ENCODE measurements around the gene PILRB. TPM values are rescaled to one million over a fixed set of nuclear protein-coding genes. Genes with fewer than 3 reads are reported as not detected.
"Not testable (repeated sequence)": the region's sequence is repeated elsewhere in the genome, so short reads cannot be mapped to it uniquely, and the experiment has no call there.

PILRB gene
- total RNA-seq, 2 experiments from 2014 or later = 56.4 to 67.6 TPM

DNA sequence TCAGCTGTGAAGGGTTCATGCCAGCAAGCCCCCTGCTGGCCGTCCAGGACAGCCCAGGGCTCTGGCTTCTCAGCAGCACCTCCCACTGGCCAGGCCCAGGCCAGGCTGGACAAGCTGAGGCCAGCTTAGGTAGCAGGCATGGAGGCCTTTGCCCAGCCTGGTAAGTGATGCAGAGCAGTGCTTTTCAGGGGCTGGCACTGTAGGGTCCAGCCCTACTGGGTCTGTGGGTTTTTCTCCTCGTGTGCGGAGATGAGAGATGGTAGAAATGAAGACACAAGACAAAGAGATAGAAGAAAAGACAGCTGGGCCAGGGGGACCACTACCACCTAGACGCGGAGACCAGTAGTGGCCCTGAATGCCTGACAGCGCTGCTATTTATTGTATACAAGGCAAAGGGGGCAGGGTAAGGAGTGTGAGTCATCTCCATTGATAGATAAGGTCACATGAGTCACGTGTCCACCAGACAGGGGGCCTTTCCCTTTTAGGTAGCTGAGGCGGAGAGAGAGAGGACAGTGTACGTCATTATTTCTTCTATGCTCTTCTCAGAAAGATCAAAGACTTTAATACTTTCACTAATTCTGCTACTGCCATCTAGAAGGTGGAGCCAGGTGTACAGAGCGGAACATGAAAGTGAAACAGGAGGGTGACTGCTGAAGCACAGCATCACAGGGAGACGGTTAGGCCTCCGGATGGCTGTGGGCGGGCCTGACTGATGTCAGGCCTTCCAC, 13.2 kb upstream of the PILRB start:
- POLR2A ChIA-PET = interaction anchor here (0.7 to 1.0 kb wide), 3 partner anchors 10 to 210 kb away, joined by 3 to 4 read pairs (median 3); no protein-coding TSS in a partner anchor

DNA sequence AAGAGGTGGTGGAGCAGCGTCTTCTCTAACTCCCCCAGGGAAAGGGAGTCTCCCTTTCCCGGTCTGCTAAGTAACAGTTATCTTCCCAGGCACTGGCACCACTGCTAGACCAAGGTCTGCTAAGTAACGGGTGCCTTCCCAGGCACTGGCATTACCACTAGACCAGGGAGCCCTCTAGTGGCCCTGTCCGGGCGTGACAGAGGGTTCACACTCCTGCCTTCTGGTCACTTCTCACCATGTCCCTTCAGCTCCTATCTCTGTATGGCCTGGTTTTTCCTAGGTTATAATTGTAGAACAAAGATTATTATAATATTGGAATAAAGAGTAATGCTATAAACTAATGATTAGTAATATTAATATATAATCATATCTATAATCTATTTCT, 12.6 kb upstream of the PILRB start:
- peaks cover 16% of the 10 kb centered on the region for H3K4me1 ChIP-seq (ENCODE audit: insufficient read depth, low read length)
- H3K9me3 ChIP-seq (ENCODE audit: control insufficient read depth in 1 of 2, insufficient read depth in 1 of 2, low read length in 2 of 2); H3K9me3 Mint-ChIP-seq; H3K27me3 Mint-ChIP-seq; H3K27me3 ChIP-seq (ENCODE audit: control insufficient read depth in 1 of 2, insufficient read depth in 2 of 2, low read length in 2 of 2): not testable (repeated sequence)
- intact Hi-C loops (cut with DNase I, micrococcal nuclease) = loop anchor here in 1 of 2 experiments (5.0 to 10.0 kb wide), 2 partner anchors 70 to 82 kb away; partner anchors contain the start of genes MEPCE and ZCWPW1
- H3K27ac Mint-ChIP-seq = peak overlapping the region; percentile 95
- POLR2A ChIA-PET = interaction anchor here (0.7 to 1.0 kb wide), 4 partner anchors 10 to 211 kb away, joined by 3 to 4 read pairs (median 4); no protein-coding TSS in a partner anchor
- peak; percentile 54 for ATAC-seq (ENCODE audit: poor library complexity)
- CTCF ChIA-PET = interaction anchor here (0.8 to 2.3 kb wide), 6 partner anchors 10 to 212 kb away, joined by 3 to 9 read pairs (median 4); partner anchors contain the start of gene ZCWPW1
- TF ChIP-seq, protein P1, sequence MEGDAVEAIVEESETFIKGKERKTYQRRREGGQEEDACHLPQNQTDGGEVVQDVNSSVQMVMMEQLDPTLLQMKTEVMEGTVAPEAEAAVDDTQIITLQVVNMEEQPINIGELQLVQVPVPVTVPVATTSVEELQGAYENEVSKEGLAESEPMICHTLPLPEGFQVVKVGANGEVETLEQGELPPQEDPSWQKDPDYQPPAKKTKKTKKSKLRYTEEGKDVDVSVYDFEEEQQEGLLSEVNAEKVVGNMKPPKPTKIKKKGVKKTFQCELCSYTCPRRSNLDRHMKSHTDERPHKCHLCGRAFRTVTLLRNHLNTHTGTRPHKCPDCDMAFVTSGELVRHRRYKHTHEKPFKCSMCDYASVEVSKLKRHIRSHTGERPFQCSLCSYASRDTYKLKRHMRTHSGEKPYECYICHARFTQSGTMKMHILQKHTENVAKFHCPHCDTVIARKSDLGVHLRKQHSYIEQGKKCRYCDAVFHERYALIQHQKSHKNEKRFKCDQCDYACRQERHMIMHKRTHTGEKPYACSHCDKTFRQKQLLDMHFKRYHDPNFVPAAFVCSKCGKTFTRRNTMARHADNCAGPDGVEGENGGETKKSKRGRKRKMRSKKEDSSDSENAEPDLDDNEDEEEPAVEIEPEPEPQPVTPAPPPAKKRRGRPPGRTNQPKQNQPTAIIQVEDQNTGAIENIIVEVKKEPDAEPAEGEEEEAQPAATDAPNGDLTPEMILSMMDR (IDR thresholded peaks at IDR 0.05) = peak; percentile 67
- peaks cover 29% of the 10 kb centered on the region for H3K4me1 Mint-ChIP-seq (ENCODE audit: low read depth)
- H3K27ac ChIP-seq (ENCODE audit: low read depth in 1 of 2, low read length in 2 of 2) = peak overlapping the region in 1 of 2 donors; percentile 45
- H3K4me3 Mint-ChIP-seq = peak overlapping the region; percentile 69
- peaks cover 56% of the 10 kb centered on the region for H3K36me3 ChIP-seq (ENCODE audit: insufficient read depth, low read length)
- peaks cover 69% of the 10 kb centered on the region for H3K36me3 Mint-ChIP-seq (ENCODE audit: low read depth)
- DNase-seq = peak; percentile 30 to 76 (median 58)
- H3K4me3 ChIP-seq (ENCODE audit: low read length) = peak overlapping the region; percentile 19

More for the DNA sequence above, 13.2 kb upstream of the PILRB start:
- ATAC-seq (ENCODE audit: poor library complexity) = peak; percentile 78
- H3K27me3 Mint-ChIP-seq; H3K27me3 ChIP-seq (ENCODE audit: control insufficient read depth in 1 of 2, insufficient read depth in 2 of 2, low read length in 2 of 2); H3K9me3 ChIP-seq (ENCODE audit: control insufficient read depth in 1 of 2, insufficient read depth in 1 of 2, low read length in 2 of 2); H3K9me3 Mint-ChIP-seq: not testable (repeated sequence)
- TF ChIP-seq, protein P1 (IDR thresholded peaks at IDR 0.05) = peak; percentile 48
- Mint-ChIP-seq H3K27ac (peak overlapping the region; percentile 95), H3K4me1 (ENCODE audit: low read depth) (peaks cover 26% of the 10 kb centered on the region), H3K4me3 (peak overlapping the region; percentile 69), H3K36me3 (ENCODE audit: low read depth) (peaks cover 67% of the 10 kb centered on the region)
- CTCF ChIA-PET = interaction anchor here (0.8 to 2.3 kb wide), 7 partner anchors 10 to 212 kb away, joined by 3 to 9 read pairs (median 3); partner anchors contain the start of gene ZCWPW1
- Histone ChIP-seq H3K27ac (ENCODE audit: low read depth in 1 of 2, low read length in 2 of 2) (peak overlapping the region; percentile 92 to 96), H3K36me3 (ENCODE audit: insufficient read depth, low read length) (peaks cover 50% of the 10 kb centered on the region), H3K4me1 (ENCODE audit: insufficient read depth, low read length) (peaks cover 16% of the 10 kb centered on the region), H3K4me3 (ENCODE audit: low read length) (peak overlapping the region; percentile 25)
- intact Hi-C loops (cut with DNase I, micrococcal nuclease) = loop anchor here in 1 of 2 experiments (5.0 to 10.0 kb wide), 4 partner anchors 70 to 262 kb away; partner anchors contain the start of genes MEPCE, ZCWPW1 and ZNF3
- DNase-seq = peak; percentile 53 to 97 (median 70)

DNA sequence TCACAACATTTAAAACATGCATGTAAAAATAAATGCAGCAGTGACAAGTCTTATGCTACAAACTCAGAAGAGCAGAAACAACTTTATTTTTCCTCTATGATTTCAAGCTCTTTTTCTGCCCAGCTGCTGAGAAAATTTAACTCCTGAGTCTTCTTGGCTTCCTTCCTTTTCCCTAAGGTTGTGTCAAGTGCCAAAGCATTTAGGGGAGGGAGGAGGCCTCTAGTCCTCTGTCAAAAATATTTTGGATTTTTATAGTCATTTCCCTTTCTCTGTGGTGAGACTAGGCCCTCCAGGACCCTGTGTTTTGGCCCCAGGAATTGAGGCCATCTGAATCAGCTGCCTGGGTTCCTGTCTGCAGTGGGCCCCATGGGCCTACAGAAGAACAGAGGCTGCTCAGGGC, 11.0 kb upstream of the PILRB start:
- DNase-seq (no peak), ATAC-seq (ENCODE audit: poor library complexity) (no peak)
- CTCF ChIA-PET = interaction anchor here (1.5 kb wide), 1 partner anchor 157 kb away, joined by 3 read pairs; no protein-coding TSS in a partner anchor
- Mint-ChIP-seq H3K27ac (peak overlapping the region; percentile 62), H3K27me3 (no peaks in the 10 kb centered on the region), H3K36me3 (ENCODE audit: low read depth) (peaks cover 73% of the 10 kb centered on the region), H3K4me3 (no peak overlapping the region), H3K4me1 (ENCODE audit: low read depth) (peaks cover 31% of the 10 kb centered on the region), H3K9me3 (no peaks in the 10 kb centered on the region)
- TF ChIP-seq, protein P1 (IDR thresholded peaks at IDR 0.05) = no peak
- Histone ChIP-seq H3K27ac (ENCODE audit: low read depth in 1 of 2, low read length in 2 of 2) (no peak overlapping the region), H3K4me1 (ENCODE audit: insufficient read depth, low read length) (peaks cover 25% of the 10 kb centered on the region), H3K4me3 (ENCODE audit: low read length) (no peak overlapping the region), H3K36me3 (ENCODE audit: insufficient read depth, low read length) (peaks cover 56% of the 10 kb centered on the region), H3K27me3 (ENCODE audit: control insufficient read depth in 1 of 2, insufficient read depth in 2 of 2, low read length in 2 of 2) (no peaks in the 10 kb centered on the region), H3K9me3 (ENCODE audit: control insufficient read depth in 1 of 2, insufficient read depth in 1 of 2, low read length in 2 of 2) (no peaks in the 10 kb centered on the region)
- POLR2A ChIA-PET = interaction anchor here (1.0 to 1.2 kb wide), 2 partner anchors 82 to 180 kb away, joined by 3 to 4 read pairs; no protein-coding TSS in a partner anchor
- intact Hi-C loops (cut with DNase I, micrococcal nuclease) = loop anchor here in 1 of 2 experiments (2.0 to 10.0 kb wide), 3 partner anchors 72 to 214 kb away; partner anchors contain the start of genes MEPCE and ZCWPW1

Measured in CD4-positive, alpha-beta T cell (primary cell).